Natural killer cell treated with Interleukin-12 subunit alpha and Interleukin-12 subunit beta and Interleukin-15 and Interleukin-18, amount 100 ng/mL, for 72 hours (primary cell): ENCODE data around the gene CEACAM20. TPM values are rescaled to one million over a fixed set of nuclear protein-coding genes. Genes with fewer than 3 reads are reported as not detected.
"Not testable (repeated sequence)": the region's sequence is repeated elsewhere in the genome, so short reads cannot be mapped to it uniquely, and the experiment has no call there.

Experiments
- ATAC-seq, 2 donors: fragments of 150-1000 bp; cut with Tn5 transposase in 1 of 2; sonication (Bioruptor Pico), chemical (Tn5 transposase) in 1 of 2; 2 replicates each; pipeline ENCODE4 v1.10.0; 2021
- DNase-seq: peaks from one replicate; pipeline ENCODE4 v3.0.0; 2022; ENCODE audit warnings: low spot score
- H3K27ac Mint-ChIP-seq, 2 donors: 1 replicate in 1 of 2; 2 replicates in 1 of 2; pipeline ENCODE4 v1.8.0; 2022; ENCODE audit warnings: mixed read lengths in 2 of 2, mild to moderate bottlenecking in 1 of 2, moderate library complexity in 1 of 2
- H3K27me3 Mint-ChIP-seq, 2 donors: 1 replicate in 1 of 2; 2 replicates in 1 of 2; pipeline ENCODE4 v1.8.0; 2022; ENCODE audit warnings: mixed read lengths in 2 of 2
- H3K36me3 Mint-ChIP-seq: one replicate; pipeline ENCODE4 v1.8.0; 2022; ENCODE audit warnings: mixed read lengths
- H3K4me1 Mint-ChIP-seq, 2 donors: 1 replicate in 1 of 2; 2 replicates in 1 of 2; pipeline ENCODE4 v1.8.0; 2022; ENCODE audit warnings: low read depth in 2 of 2, mixed read lengths in 2 of 2, mild to moderate bottlenecking in 1 of 2
- H3K4me3 Mint-ChIP-seq: one replicate; pipeline ENCODE4 v1.8.0; 2022; ENCODE audit warnings: mixed read lengths
- H3K9me3 Mint-ChIP-seq: 2 replicates; pipeline ENCODE4 v1.8.0; 2022; ENCODE audit warnings: mixed read lengths
- total RNA-seq, 2 donors: library from RNA; stranded (reverse); gene quantifications; one replicate each; pipeline ENCODE4 v1.2.3, GENCODE V29; 2022

The CEACAM20 gene
- total RNA-seq, 2 donors from 2014 or later: not detected

- peaks cover 27 to 28% of the 10 kb centered on the region in 2 donors for H3K27me3 Mint-ChIP-seq
- not testable (repeated sequence) for H3K9me3 Mint-ChIP-seq, H3K27ac Mint-ChIP-seq, H3K36me3 Mint-ChIP-seq, ATAC-seq, H3K4me1 Mint-ChIP-seq, H3K4me3 Mint-ChIP-seq, DNase-seq
These were observed 5.9 kb upstream of the CEACAM20 start for GRCh38 chr19:44535361-44535760.

- Mint-ChIP-seq H3K27ac (no peak overlapping the region), H3K36me3 (no peaks in the 10 kb centered on the region), H3K4me1 (no peaks in the 10 kb centered on the region), H3K27me3 (peaks cover 24 to 33% of the 10 kb centered on the region in 2 donors), H3K4me3 (no peak overlapping the region), H3K9me3 (peaks cover 7% of the 10 kb centered on the region)
- ATAC-seq (no peak), DNase-seq (no peak)
These were observed 3.3 kb upstream of the CEACAM20 start for GRCh38 chr19:44532819-44533218.

DNA sequence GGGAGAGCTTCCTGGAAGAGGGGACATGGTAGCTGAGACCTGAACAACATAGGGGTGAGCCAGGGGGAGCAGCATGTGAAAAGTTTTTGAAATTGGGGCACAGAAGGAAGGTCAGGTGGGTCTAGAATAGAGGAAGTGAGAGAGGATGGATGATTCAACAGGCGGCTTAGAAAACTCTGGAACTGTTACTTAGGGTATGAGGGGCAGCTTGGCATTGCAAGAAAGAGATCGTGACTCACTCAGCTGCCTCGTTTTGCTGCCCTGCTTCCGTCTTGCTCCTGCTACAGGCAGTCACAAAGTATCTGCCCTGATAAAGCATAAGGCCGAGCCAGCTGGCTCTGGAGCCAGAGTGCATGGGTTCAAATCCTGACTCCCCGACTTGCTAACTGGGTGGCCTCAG lies 1.3 kb upstream of the CEACAM20 start:
- DNase-seq (no peak), ATAC-seq (no peak)
- Mint-ChIP-seq H3K27ac (no peak overlapping the region), H3K27me3 (peaks cover 24 to 28% of the 10 kb centered on the region in 2 donors), H3K4me3 (no peak overlapping the region), H3K36me3 (no peaks in the 10 kb centered on the region), H3K9me3 (peaks cover 3% of the 10 kb centered on the region), H3K4me1 (no peaks in the 10 kb centered on the region)

DNA sequence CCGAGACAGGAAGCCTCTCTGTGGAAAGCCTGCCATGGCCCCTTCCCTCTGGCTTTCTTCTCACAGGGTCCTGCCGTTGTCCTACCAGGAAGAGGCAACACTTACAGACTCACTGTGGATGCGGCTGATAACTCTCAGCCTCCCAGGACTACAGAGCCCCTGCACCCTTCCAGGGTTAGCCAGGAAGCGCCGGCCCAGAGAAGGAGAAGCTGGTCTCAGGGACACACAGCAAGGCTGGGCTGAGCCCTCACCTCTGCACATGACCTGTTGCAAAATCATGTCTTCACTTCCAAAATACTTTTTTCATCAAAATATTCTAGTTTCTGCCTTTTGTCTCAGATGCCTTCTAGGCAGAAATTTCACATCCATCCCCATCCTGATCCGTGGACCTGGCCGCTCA lies 1.9 kb downstream of the CEACAM20 start:
- Mint-ChIP-seq H3K9me3 (no peaks in the 10 kb centered on the region), H3K4me1 (no peaks in the 10 kb centered on the region), H3K4me3 (no peak overlapping the region), H3K36me3 (no peaks in the 10 kb centered on the region), H3K27me3 (peaks cover 13 to 15% of the 10 kb centered on the region in 2 donors), H3K27ac (no peak overlapping the region)
- ATAC-seq (no peak), DNase-seq (no peak)

DNA sequence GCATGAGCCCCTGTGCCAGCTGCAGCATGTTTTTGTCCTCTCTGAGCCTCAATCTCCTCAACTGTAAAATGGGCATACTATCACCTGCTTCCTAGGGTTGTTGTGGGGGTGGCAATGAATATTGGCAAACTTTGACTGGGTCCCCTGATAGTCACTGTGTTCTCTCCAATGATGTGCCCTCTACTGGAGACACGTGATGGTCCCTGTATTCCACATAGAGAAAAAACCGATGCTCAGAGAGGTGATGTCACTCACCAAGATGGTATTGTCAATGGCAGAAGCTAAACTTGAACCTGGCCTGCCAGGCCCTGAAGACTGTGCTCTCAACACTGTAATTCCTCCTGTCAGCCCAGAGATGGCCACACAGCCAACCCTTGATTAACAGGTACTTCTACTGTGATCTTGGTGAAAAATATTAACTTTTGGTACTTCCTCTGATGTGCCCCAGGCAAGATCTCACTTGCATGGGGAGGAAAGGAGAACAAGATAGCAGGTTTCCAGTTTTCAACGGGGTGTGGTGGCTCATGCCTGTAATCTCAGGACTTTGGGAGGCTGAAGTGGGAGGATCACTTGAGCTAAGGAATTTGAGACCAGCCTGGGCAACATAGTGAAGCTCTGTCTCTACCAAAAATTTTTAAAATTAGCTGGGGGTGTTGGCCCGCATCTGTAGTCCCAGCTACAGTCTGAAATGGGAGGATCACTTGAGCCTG lies 3.6 kb downstream of the CEACAM20 start:
- Mint-ChIP-seq H3K27ac (no peak overlapping the region), H3K4me1 (no peaks in the 10 kb centered on the region), H3K27me3 (peaks cover 11 to 15% of the 10 kb centered on the region in 2 donors), H3K36me3 (no peaks in the 10 kb centered on the region), H3K4me3 (no peak overlapping the region), H3K9me3 (no peaks in the 10 kb centered on the region)
- ATAC-seq (no peak), DNase-seq (no peak)

- Mint-ChIP-seq H3K4me1 (no peaks in the 10 kb centered on the region), H3K4me3 (no peak overlapping the region), H3K27me3 (no peaks in the 10 kb centered on the region), H3K36me3 (peaks cover under 1% of the 10 kb centered on the region), H3K9me3 (no peaks in the 10 kb centered on the region), H3K27ac (no peak overlapping the region)
- ATAC-seq: no peak
- DNase-seq: no peak
These were observed 8.1 kb downstream of the CEACAM20 start for GRCh38 chr19:44521370-44521769.

DNA sequence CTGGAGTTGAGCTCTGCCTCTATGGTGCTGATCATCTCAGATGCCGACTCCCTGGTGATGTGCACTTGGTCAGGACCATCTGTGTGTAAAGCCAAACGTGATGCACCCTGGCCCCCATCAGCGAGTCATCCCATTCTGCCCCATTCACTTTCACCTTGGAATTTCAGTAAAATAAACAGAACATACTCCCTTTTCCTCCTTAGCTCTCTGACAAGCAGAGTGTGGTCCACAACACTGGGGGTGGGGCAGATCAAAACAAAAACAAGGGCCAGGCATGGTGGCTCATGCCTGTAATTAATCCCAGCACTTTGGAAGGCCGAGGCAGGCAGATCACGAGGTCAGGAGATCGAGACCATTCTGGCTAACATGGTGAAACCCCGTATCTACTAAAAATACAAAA lies 12.3 kb downstream of the CEACAM20 start:
- peaks cover 0 to 3% of the 10 kb centered on the region in 2 donors for H3K27me3 Mint-ChIP-seq
- no peaks in the 10 kb centered on the region for H3K9me3 Mint-ChIP-seq
- H3K27ac Mint-ChIP-seq: no peak overlapping the region
- peaks cover 4% of the 10 kb centered on the region for H3K36me3 Mint-ChIP-seq
- DNase-seq (no peak), ATAC-seq (no peak)
- no peaks in the 10 kb centered on the region for H3K4me1 Mint-ChIP-seq
- H3K4me3 Mint-ChIP-seq: no peak overlapping the region

GRCh38 chr19:44515907-44516306 lies 13.6 kb downstream of the CEACAM20 start:
- Mint-ChIP-seq H3K36me3 (peaks cover 4% of the 10 kb centered on the region), H3K27me3 (peaks cover under 1 to 9% of the 10 kb centered on the region in 2 donors), H3K9me3 (no peaks in the 10 kb centered on the region), H3K4me1 (no peaks in the 10 kb centered on the region), H3K4me3 (no peak overlapping the region), H3K27ac (no peak overlapping the region)
- DNase-seq (no peak), ATAC-seq (no peak)

DNA sequence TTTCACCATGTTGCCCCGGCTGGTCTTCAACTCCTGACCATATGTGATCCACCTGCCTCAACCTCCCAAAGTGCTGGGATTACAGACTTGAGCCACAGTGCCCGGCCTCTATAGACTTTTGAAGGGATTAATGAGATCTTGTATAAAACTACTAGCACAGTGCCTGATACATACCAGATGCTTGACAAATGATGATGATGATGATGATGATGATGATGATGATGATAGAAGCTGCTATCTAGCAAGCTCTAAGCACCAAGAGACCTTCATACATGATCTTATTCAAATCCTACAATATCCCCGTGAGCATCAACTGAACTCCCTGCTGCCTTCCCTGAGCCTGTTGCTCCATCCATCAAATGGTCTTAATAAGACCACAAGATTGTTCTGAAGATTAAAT lies 14.4 kb downstream of the CEACAM20 start:
- H3K27me3 Mint-ChIP-seq: peaks cover 9 to 14% of the 10 kb centered on the region in 2 donors
- H3K27ac Mint-ChIP-seq: no peak overlapping the region
- peaks cover 11% of the 10 kb centered on the region for H3K36me3 Mint-ChIP-seq
- DNase-seq: no peak
- no peak for ATAC-seq
- no peak overlapping the region for H3K4me3 Mint-ChIP-seq
- H3K4me1 Mint-ChIP-seq: no peaks in the 10 kb centered on the region
- H3K9me3 Mint-ChIP-seq: peaks cover 5% of the 10 kb centered on the region

DNA sequence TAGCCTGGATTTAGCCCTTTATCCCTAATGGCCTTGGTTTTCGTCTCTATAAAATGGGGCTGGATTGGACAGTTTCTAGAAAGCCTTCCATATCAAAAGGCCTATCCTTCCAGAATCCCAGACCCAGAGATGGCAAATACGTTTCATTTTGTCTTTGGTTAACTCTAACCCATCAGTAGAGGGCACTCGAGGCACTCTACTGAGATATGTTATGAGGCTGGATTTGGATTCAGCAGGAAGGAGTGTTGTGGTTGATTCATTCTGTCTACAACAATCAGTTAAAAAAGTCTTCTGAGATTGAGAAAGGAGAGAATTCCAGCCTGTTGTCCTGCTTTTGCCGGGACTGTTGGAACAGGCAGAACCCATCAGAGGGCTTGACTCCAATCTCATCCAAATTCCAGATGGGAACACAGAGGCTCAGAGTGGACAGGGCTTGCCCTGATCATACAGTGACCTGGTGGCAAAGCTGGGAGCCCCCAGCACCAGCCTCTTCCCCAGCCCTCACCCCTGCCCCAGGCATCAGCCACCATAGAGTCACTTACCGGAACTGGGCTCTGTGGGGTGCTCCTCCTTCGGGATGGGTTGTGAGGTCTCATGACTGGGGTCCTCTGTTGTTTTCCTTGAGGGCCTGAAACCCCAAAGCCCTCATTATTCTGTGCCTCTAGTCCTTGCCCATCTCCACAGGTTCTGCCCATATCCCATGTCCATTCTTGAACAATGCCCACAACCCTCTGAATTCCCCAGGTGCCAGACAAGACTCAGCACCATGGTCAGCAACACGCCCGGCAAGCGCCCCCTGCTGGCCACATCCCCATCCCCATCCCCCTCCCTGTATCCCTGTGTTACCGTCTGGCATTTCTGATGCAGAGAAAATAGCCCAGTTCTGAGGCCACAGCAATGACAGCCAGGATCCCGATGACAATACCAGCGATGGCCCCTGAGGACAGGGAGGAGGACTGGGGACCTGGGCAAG lies 16.9 kb downstream of the CEACAM20 start:
- H3K27me3 Mint-ChIP-seq: peaks cover 25 to 29% of the 10 kb centered on the region in 2 donors
- no peak overlapping the region for H3K27ac Mint-ChIP-seq
- H3K9me3 Mint-ChIP-seq: peaks cover 15% of the 10 kb centered on the region
- H3K36me3 Mint-ChIP-seq: peaks cover 24% of the 10 kb centered on the region
- no peak overlapping the region for H3K4me3 Mint-ChIP-seq
- DNase-seq (no peak), ATAC-seq (peak; percentile 36 to 53)
- no peaks in the 10 kb centered on the region for H3K4me1 Mint-ChIP-seq

- peaks cover 23% of the 10 kb centered on the region for H3K9me3 Mint-ChIP-seq
- DNase-seq (no peak), ATAC-seq (no peak)
- H3K4me1 Mint-ChIP-seq: no peaks in the 10 kb centered on the region
- peaks cover 29% of the 10 kb centered on the region for H3K36me3 Mint-ChIP-seq
- H3K27ac Mint-ChIP-seq: no peak overlapping the region
- no peak overlapping the region for H3K4me3 Mint-ChIP-seq
- H3K27me3 Mint-ChIP-seq: peaks cover 38 to 43% of the 10 kb centered on the region in 2 donors
These were observed 20.0 kb downstream of the CEACAM20 start for GRCh38 chr19:44509478-44509877.

GRCh38 chr19:44499962-44500949 lies 29.2 kb downstream of the CEACAM20 start, which contains the start of gene ZNF180:
Gene ZNF180 (minus strand): TSS chr19:44500522. CDS start chr19:44497334, 3,188 bp downstream.
- H3K9me3 Mint-ChIP-seq: peaks cover 23% of the 10 kb centered on the region
- H3K4me1 Mint-ChIP-seq: peaks cover 42 to 45% of the 10 kb centered on the region in 2 donors
- H3K27ac Mint-ChIP-seq: peak within 1 kb of the TSS; percentile 78 to 85
- ATAC-seq: peak; percentile 93 to 97
- DNase-seq: peak; percentile 96
- peaks cover 46% of the 10 kb centered on the region for H3K36me3 Mint-ChIP-seq
- peak within 1 kb of the TSS; percentile 96 for H3K4me3 Mint-ChIP-seq
- peaks cover 12 to 15% of the 10 kb centered on the region in 2 donors for H3K27me3 Mint-ChIP-seq

DNA sequence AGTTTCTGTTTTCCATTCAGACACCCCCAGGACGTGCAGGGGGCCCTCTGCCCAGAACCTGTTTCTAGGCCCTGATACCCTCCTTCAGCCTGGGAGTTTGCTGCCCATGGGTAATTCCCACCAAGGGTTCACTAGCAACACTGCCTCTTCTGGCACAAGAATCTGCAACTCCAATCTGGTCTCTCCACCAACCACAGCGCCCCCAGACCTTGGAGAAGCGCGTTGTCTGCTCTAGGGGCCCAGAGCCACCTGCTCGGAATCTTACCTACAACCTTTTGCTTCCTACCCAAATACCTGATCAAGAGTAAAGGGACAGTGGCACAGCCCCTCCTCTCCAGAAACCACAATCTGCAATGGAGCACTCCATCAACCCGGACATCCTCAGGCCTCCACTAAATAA lies 29.9 kb downstream of the CEACAM20 start:
- Mint-ChIP-seq H3K36me3 (peaks cover 51% of the 10 kb centered on the region), H3K27me3 (peaks cover 9 to 12% of the 10 kb centered on the region in 2 donors), H3K27ac (peak overlapping the region; percentile 78 to 85), H3K4me1 (peaks cover 43 to 48% of the 10 kb centered on the region in 2 donors), H3K4me3 (peak overlapping the region; percentile 96), H3K9me3 (peaks cover 28% of the 10 kb centered on the region)
- ATAC-seq (no peak), DNase-seq (no peak)
